Pons (tissue), 1 donor: ENCODE data around the gene RASGRP3.
"Not testable (repeated sequence)": the region's sequence is repeated elsewhere in the genome, so short reads cannot be mapped to it uniquely, and the experiment has no call there.

ENCODE experiments used
- DNase-seq: peaks from one replicate; pipeline ENCODE4 v3.0.0-alpha.2; 2016; ENCODE audit warnings: low spot score

RASGRP3 gene

DNA sequence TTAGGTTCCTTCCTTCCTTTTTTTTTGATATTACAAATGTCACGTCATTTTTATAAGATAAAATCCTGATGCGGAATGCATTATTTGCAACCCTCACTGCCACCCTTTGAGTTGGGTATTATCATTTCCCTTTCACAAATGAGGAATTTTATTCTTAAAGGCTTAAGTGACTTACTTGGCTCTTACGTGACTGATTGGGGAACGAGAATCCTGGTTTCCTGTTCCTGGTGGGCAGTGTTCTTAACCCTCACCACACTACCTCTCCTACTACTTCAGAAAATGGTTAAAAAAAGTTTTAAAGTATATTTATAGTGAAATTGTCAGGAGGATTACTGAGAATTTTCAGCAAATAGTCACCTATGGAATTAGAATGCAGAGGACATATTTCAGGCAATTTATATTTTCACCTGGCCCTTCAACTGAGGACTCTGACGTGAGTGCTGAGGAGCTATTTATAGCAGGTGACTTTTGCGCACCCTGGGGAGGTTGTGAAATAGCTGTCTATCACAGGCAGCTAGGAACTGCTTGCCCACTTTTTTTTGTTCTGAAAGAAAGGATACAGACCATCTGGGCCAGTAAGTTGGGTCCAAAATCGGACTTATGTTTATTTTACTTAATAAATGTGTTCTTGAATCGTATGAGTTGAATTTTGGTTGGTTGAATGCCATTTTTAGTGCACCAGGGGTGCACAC, 18.7 kb upstream of the RASGRP3 start:
- DNase-seq = no peak

DNA sequence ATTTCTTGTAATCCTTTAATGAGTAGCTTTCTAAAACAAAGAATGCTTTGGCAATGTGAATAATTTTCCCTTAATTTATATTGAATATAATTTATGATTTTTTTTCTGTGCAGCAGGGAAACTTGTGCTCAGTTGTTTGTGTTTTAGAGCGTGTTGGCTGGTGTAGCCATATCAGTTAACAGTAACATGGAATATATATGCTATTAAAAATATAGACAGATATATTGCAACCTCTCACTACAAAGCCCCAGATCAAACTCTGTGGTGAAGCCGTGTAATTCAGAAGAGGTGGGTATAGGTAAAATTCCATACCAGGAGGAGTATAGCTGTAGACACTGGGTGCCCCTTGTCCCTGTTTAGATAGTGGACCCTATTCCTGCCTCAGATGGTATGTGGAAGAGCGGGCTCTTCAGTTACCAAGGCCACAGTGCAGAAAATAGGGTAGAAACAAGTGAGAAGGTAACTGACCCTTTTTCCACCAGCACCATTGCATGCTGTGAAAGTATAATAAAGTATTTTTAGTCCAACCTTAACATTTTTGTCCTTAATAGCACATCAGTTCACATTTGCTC, 18.1 kb upstream of the RASGRP3 start:
- no peak for DNase-seq

DNA sequence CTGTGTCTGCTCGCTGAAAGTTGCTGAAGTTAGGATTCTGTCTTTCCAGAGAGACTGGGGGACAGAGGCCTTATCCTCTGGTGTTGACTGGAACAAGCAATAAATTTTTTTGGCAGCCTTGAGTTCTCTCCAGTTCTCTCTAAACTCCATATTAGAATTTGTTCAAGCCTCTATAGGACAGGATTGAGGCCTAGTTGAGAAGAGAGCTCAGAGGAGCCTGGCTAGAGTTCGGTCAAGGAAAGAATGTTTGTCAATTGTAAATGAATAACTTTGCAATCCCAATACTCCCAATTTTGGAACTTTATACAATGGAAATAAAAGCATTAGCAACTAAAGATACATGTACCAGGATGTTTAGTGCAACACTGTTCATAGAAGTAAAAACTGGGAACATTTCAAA, 16.7 kb upstream of the RASGRP3 start:
- DNase-seq = no peak

DNA sequence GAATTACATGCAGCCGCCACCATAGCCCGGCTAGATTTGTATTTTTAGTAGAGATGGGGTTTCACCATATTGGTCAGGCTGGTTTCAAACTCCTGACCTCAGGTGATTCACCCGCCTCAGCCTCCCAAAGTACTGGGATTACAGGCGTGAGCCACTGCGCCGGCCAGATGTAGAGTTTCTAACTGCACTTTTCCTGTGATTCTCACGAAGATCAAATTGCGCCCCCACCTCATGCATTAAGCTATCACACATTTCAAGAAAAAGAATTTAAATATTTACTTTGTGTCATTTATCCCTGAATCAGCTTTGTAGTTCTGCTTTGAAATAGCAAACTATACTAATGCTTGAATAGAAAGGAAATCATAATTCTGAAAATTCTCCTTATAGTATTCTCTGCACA, 13.9 kb upstream of the RASGRP3 start:
- not testable (repeated sequence) for DNase-seq

DNA sequence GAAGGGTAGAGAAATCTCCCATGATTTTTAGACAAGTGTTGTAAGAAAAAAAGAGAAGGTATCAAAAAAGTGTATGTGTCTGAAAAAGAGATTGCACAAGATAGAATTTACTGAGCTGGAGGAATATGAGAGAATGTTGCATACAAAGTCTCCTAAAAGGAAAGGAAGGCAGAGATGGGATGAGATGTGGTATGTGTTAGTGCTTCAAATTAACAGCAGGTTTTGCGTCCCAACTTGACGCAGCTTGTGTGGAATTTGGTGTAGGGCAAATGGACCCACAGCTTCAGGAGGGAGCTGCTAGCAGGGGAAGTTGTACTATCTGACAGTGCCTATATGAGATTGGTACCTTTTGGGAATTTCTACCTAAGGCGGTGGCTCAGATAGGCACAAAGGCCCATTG, 9.0 kb upstream of the RASGRP3 start:
- no peak for DNase-seq

DNA sequence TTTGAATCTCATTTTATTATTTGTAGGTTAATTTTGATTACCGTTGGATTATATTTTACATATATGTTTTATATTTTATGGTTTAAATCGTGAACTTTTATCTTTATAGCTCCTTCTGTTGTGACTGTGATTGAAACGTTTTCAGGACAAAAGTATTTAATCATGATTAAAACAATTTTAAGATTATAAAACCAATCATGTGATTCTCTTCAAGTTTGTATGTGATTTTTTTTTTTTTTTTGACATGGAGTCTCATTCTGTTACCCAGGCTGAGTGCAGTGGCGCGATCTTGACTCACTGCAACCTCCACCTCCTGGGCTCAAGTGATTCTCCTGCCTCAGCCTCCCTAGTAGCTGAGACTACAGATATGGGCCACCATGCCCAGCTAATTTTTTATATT, 7.2 kb upstream of the RASGRP3 start:
- DNase-seq = no peak

DNA sequence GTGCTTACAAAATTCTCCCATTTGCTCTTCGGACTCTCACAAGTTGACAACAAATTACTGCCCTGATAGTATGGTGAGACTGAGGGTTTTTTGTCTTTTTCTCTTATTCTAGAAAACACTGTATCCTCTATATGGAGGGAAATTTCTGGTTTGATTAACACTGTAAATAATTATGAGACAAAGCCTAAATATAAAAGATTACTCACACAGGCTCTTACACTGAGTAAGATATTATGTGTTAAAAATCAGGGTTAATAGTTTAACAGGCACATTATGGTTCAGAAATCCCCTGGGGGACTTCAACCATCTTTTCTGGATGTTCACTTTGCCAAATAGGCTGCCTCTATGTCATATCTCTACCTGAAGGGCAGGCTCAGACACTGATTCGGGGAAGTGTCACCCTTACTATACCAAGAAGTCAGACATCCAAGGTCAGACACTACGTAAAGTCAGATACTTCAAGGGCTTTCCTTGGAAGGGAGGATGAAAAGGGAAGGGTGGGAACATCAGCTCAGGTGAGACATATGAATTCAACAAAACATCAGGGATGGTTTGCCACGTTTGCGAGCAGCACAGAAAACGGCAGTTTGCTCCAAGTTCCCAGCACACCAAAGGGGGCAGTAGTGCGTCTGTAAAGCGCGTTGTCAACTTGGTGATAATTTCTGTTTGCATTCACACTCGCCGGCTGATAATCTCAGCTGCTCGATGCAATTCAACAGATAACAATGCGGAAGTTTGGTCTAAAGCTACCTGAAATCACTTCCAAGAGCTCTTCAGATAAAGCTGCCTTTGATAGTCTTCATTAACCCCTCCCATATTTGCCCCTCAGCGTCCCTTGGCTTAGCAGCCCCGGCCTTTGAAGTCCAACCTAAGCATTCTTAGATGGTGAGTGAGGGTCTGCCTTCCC, 972 bp upstream of the RASGRP3 start:
- DNase-seq = peak; percentile 96

DNA sequence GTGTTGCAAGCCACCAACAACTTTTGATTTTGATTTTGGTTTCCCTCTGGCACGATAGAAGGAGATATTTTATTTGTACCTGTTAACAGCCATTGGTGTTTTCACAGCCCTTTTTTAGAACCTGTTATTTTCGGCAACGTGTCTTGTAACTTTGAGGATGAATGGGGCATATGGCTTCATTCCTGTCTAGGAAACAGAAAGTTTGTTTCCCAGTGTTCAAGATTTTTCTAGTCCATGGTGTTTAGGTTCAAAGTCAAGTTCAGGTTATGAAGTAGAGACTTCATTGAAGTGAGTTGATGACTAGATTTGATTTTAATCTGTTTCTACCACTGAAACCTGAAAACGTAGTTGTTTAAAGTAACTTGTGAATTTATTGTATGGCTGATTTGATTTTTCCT, 343 bp downstream of the RASGRP3 start:
- DNase-seq = no peak

DNA sequence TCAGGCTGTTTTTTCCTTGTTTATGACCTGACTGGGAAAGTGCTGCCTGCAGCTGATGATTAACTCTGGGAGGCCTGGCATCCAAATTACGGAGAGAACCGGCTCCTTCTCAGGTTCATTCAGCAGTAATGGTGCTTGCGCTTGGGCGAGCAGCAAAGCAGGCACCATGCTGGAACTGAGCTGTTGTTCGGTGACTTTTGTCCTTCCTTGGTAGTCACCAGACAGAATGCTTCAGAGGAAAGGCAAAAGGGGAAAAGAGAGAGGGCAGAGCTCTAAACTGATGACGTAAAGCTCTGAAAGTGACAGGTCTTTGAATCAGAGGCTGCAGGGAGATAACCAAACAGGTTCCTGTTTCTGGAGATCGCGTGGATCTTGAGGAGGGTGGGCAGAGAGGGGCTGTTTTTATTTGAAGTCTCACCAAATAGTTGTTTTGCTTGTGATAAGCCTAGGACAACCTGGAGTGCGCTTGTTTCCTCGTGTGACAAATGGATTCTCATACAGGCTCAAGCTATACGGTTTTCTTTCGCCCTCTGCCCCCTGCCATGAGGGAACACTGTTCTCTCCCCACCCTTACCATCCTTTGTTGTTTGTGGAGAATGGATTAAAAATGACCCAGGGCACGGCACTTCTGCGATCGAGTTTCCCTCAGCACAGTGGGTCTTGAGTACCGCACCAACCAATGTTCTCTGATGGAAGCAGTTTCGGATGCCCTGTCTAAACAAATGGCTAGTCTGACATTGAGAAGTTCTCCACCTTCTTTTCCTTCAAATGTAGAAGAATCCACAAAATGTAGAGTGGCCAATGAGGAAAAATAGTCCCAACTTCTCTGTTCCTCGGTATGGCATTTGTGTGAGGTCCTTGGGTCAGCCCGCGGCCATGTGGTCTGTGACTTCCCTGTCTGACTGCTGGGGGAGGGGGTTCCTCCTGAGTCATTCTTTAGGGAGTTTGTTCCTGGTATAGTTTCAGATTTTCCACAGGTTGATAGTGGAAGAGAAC, 1.3 kb downstream of the RASGRP3 start:
- DNase-seq = peak; percentile 91

DNA sequence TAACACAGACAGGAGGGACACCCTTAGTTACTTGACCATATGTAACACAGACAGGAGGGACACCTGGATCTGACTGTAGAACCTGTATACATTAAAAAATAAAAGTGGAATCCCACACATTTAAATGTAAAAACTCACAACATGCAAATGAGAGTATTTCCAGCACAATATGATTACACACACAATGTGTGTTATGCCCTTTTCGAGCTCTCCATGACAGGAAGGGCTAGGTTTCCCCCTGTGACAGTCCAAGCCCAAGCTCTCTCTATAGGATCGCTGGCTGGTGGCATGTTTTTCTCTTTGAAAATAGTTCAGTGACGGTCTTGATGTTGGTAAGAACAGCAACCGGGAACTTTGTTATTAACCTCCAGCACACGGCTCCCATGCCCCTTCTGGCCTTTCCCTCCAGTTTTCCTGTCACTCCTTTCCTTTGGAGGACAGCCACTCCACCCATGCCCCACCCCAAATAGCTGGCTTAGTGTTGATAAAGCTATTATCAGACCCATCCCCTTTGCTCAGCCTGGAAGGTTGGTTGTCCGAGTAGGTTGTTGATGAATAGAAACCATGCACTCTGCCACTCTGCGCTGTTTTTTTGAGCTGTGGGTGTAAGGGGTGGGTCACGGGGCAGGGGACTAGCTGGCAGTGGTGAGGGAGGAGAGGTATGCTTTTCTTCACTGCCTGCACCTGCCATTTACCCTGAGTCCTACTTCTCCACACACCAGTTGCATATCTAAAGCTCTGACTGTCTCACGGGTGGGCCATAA, 2.7 kb downstream of the RASGRP3 start:
- no peak for DNase-seq

DNA sequence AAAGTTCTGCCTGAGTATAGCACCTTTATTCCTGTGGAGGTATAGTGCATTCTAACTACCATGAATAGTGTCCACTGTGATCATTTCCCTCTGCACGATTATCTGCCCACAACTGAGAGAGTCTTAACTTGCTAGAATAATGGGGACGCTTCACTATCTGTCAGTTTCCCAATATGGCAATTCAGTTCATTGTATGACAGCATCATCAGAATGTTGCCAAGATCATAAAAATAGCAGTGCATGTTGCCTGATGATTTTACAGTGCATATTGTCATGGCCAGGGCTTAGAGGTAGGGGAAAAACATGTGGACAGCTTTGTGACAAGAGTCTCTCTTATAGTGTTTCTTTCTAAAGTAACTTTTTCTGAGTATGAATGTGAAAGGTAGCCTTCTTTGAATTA, 6.1 kb downstream of the RASGRP3 start:
- no peak for DNase-seq

DNA sequence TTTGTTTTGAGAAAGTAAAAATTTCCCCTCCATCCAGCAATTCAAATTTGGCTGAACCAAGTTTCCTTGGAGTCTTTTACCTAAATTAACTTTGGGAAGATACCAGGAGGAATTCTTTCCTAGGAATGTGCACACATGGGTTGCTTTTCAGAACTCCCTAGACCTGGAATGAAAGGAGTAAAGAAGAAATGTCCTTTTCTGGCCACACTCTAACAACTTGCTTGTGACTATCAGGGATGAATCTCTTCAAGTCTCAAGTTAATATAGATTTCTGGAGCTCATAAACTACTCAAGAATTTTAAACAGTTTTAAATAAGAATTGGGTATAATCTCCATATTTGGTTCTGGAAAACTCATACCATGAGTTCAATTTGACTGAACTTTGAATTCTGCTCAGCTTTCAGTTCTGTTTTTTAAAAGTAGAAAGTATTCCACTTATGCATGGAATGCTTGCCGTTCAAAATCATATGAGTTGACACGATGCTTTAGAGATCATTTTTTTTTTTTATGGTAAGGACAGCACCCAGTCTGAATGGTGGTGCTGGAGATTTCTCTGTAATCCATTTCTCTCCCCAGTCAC, 7.7 kb downstream of the RASGRP3 start:
- DNase-seq = no peak

DNA sequence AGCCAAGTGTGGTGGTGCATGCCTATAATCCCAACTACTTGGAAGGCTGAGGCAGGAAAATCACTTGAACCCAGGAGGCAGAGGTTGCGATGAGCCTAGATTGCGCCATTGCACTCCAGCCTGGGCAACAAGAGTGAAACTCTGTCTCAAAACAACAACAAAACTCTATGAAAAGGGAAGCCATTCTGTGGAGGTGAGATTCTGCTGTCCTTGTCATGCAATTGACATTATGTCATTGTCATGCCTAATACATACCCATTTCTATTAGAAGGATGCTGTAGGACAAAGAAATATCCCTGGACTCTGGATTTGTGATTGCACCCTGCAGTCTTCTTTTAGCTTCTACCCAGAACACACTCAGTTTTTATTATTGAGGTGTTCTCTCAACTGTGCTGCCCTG, 8.6 kb downstream of the RASGRP3 start:
- no peak for DNase-seq

DNA sequence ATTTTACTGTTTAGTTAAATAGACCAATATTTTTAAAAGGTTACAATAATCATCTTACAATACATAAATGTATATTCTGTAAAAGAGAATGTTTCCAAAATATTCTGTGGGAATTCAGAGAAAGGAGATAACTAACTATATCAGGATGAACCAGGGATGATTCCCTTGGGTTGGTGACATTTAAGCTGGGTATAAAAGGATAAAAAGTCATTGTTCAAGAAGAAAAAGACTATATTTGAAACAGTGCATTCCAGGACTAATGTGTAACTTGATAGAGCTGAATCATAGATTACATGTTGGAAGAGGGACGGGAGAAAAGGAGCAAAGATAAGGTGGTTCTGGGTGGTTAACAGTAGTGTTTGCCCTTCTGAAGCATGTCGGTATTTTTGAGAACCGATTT, 10.1 kb downstream of the RASGRP3 start:
- DNase-seq = no peak

DNA sequence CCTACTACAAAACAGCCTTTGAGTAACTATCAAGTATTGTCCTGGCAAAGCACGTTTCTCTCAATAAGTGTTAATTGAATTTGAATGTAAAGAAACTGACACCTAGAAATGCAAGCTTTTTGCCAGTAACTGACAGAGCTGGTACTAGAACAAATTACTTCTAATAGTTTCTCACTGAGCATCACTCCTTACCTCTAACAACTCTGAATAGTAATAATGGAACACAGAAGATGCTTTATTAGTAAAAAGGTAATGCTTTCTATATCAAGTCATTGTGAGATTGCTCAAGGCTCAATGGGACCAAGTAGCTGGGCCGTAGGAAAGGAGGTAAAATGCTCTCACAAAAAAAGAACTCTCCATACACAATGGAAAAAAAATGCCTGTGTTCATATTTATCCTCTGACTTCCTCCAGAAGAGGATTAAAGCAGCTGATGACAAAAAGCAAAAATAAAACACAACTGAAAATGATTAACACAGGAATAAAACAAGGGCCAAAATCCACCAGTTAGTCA, 11.8 kb downstream of the RASGRP3 start:
- DNase-seq = no peak

DNA sequence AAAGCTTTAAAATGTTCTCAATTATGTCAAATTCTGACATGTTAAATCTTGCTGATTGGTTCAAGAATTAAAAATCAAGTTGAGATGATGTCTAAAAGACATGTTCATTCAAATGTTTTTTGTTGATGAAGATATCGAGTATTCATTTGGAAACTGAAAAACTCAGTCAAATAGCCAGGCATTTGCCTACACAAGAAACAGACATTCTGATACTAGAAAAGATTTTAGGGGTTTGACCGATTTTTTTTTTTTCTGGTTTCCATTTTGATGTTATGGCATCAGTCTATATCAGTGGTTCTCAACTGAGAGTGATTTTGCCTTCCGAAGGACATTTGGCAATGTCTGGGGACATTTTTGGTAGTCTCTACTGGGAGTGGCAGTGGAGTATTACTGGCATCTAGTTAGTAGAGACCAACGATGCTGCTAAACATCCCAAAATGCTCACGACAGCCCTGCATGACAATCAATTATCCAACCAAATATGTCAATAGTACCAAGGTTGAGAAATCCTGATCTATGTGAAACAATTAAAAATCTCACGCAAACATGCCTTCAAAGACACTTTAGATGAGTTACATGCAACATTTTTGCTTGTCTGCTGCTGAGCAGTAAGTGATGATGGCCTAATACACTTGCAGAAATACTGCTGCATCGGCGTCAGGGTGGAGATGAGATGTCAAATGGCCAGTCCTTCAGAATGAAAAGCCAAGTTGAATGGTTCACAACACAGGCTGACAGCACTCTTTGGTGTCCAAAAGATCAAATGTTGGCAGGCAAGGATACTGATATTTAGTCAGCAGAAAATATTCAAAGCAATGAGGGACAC, 12.5 kb downstream of the RASGRP3 start:
- DNase-seq = no peak

DNA sequence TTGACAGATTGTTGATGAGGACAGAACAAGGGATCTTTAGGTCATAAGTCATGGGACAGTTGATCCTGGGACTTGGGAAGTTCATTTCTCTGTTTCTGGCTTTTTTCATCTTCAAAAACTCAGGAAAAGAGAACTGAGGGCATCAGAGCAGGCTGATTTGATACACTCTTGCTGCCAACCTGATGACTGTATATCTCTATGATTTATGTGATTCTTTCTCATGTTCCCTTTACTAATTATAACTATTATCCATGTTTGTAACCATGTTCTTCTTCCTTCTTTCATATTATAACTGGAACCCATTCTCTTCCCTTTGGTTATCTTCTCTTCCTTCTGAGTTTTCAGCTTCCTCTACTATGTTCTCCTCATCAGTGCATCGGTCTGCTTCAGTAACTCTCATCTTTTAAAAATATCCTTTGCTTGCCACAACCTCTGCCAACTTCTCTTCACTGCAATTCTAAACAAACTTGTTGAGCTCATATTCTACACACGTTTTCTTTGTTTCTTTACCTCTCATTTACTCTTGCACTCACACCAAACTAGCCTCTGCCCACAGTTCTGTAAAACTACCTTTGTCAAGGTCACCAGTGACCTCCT, 13.5 kb downstream of the RASGRP3 start:
- DNase-seq = no peak

DNA sequence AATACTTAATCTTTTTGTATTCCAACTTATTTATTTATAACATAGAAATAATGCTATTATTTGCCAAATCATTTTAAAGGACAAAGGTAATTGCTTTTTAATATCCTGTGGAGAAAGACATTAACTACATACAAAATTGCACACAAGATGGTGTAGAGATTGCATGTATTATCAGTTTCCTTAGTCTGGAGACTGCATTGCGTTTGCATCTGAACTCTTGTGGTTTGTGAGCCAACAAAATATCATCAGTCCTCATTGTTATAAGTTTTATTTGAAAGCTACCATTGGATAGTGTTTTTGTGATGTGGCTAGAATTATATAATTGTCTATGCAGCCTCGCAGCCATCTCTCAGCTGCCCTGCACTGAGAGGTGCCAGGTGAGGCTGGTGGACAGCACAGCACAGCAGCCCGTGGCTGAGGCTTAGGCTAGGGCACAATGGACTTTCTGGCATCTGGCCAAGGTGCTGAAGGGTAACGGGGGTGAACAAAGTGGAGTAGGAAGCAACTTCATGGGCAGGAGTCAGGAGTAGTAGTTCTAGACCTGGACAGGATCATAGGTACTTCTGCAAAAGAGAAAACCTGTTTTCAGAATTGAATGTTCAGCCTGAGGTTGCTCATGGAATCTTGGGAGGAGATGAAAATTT, 15.1 kb downstream of the RASGRP3 start:
- DNase-seq = no peak
